IMR-90 (cell line): ENCODE data around the gene COL28A1.

ENCODE experiments used
- MXI1 ChIP-seq: IDR thresholded peaks from 2 replicates; pipeline ENCODE4 v1.6.1; 2012; ENCODE audit warnings: low read depth, mild to moderate bottlenecking, low read length, moderate library complexity, borderline replicate concordance
- POLR2A ChIP-seq: IDR thresholded peaks from 2 replicates; pipeline ENCODE4 v1.6.1; 2012; ENCODE audit warnings: mild to moderate bottlenecking, low read depth, low read length

- TF ChIP-seq MXI1 (no peak), POLR2A (no peak)
Observed at GRCh38 chr7:7416031-7416858, 119.4 kb downstream of the COL28A1 start.
